HEK293T (cell line): ENCODE measurements around the gene MACROD2.

ENCODE experiments used
- BHLHE40 ChIP-seq: fragments of 450-650 bp; IDR thresholded peaks from 2 replicates; pipeline ENCODE4 v1.6.1; 2016; ENCODE audit warnings: mild to moderate bottlenecking, moderate library complexity, borderline replicate concordance
- ELF4 ChIP-seq: fragments of 450-650 bp; IDR thresholded peaks from 2 replicates; pipeline ENCODE4 v1.6.1; 2017; ENCODE audit warnings: antibody characterized with exemption
- FOXA1 ChIP-seq: fragments of 450-650 bp; IDR thresholded peaks from 2 replicates; pipeline ENCODE4 v1.6.1; 2016; ENCODE audit warnings: mild to moderate bottlenecking
- FOXM1 ChIP-seq: fragments of 450-650 bp; IDR thresholded peaks from 2 replicates; pipeline ENCODE4 v1.6.1; 2017; ENCODE audit warnings: mild to moderate bottlenecking, borderline replicate concordance
- L3MBTL2 ChIP-seq: fragments of 450-650 bp; conservative IDR thresholded peaks from 2 replicates; pipeline ENCODE4 v1.6.1; 2016; ENCODE audit warnings: mild to moderate bottlenecking
- SP1 ChIP-seq: fragments of 450-650 bp; IDR thresholded peaks from 2 replicates; pipeline ENCODE4 v1.6.1; 2017

- no peak for TF ChIP-seq FOXA1
- no peak for TF ChIP-seq SP1
- no peak for TF ChIP-seq FOXM1
- no peak for TF ChIP-seq L3MBTL2
- no peak for TF ChIP-seq ELF4
- TF ChIP-seq BHLHE40 = no peak
Measured at GRCh38 chr20:14203657-14204056, 208.3 kb downstream of the MACROD2 start.
